GM21390 (cell line): Measurements from ENCODE around the gene NKD1.

Experiments
- ATAC-seq: cut with Tn5 transposase; IDR thresholded peaks from one replicate; pipeline ENCODE4 v1.9.1; 2021; ENCODE audit not compliant: unreplicated experiment

The NKD1 gene

GRCh38 chr16:50611332-50611934, 63.2 kb downstream of the NKD1 start:
- ATAC-seq = no peak

- no peak for ATAC-seq
These were observed 64.0 kb downstream of the NKD1 start for GRCh38 chr16:50611995-50612848.

GRCh38 chr16:50612849-50613198, 64.6 kb downstream of the NKD1 start:
- ATAC-seq = no peak

GRCh38 chr16:50613281-50613963, 65.2 kb downstream of the NKD1 start:
- no peak for ATAC-seq

- no peak for ATAC-seq
These were observed 65.8 kb downstream of the NKD1 start for GRCh38 chr16:50613964-50614474.

GRCh38 chr16:50614955-50615724, 66.9 kb downstream of the NKD1 start:
- no peak for ATAC-seq

- ATAC-seq = no peak
These were observed 67.7 kb downstream of the NKD1 start for GRCh38 chr16:50615891-50616290.

GRCh38 chr16:50616386-50616785, 68.2 kb downstream of the NKD1 start:
- no peak for ATAC-seq

- ATAC-seq = no peak
These were observed 68.9 kb downstream of the NKD1 start for GRCh38 chr16:50616883-50617645.

- no peak for ATAC-seq
These were observed 69.5 kb downstream of the NKD1 start for GRCh38 chr16:50617646-50618184.

GRCh38 chr16:50618238-50618918, 70.2 kb downstream of the NKD1 start:
- no peak for ATAC-seq

GRCh38 chr16:50619702-50620491, 71.7 kb downstream of the NKD1 start:
- ATAC-seq = no peak

GRCh38 chr16:50620646-50621451, 72.7 kb downstream of the NKD1 start:
- no peak for ATAC-seq

- no peak for ATAC-seq
These were observed 73.2 kb downstream of the NKD1 start for GRCh38 chr16:50621452-50621792.

GRCh38 chr16:50622029-50622428, 73.8 kb downstream of the NKD1 start:
- no peak for ATAC-seq

- no peak for ATAC-seq
These were observed 74.6 kb downstream of the NKD1 start for GRCh38 chr16:50622643-50623369.

GRCh38 chr16:50624449-50624970, 76.3 kb downstream of the NKD1 start:
- ATAC-seq = no peak
